ENCODE measurements around the gene NET1.

Gene NET1

GRCh38 chr10:5399332-5399731 lies 13.0 kb upstream of the NET1 start:
- Histone ChIP-seq H3K4me2 (ENCODE audit: insufficient read depth, low read length, poor library complexity, severe bottlenecking) (no peak overlapping the region), H4K8ac (ENCODE audit: low read depth, low read length) (no peak overlapping the region), H3K36me3 (replicated peaks in 1 of 2; ENCODE audit: control insufficient read depth in 2 of 2, insufficient read depth in 2 of 2, low read length in 2 of 2) (no peaks in the 10 kb centered on the region), H4K91ac (ENCODE audit: low read depth, low read length, poor library complexity) (no peak overlapping the region), H3K23ac (ENCODE audit: low read depth, low read length, poor library complexity) (no peak overlapping the region), H2BK15ac (ENCODE audit: low read length) (no peak overlapping the region), H2BK12ac (ENCODE audit: low read length) (no peak overlapping the region), H2AK5ac (ENCODE audit: low read depth, low read length) (no peak overlapping the region), H2AFZ (ENCODE audit: low read length) (no peak overlapping the region), H2BK5ac (ENCODE audit: low read length) (no peak overlapping the region), H3K4me1 (ENCODE audit: control insufficient read depth in 2 of 2, insufficient read depth in 1 of 2, low read depth in 1 of 2, low read length in 2 of 2) (no peaks in the 10 kb centered on the region), H2BK120ac (ENCODE audit: low read depth, low read length) (no peak overlapping the region), H3K4ac (ENCODE audit: low read length) (no peak overlapping the region), H3K18ac (ENCODE audit: low read length) (no peak overlapping the region), H3K79me1 (ENCODE audit: low read depth, low read length) (no peaks in the 10 kb centered on the region), H3K4me3 (ENCODE audit: low read length in 2 of 2) (no peak overlapping the region), H3K9ac (ENCODE audit: low read depth, low read length, poor library complexity) (no peak overlapping the region), H3K9me3 (replicated peaks in 1 of 2; ENCODE audit: control insufficient read depth in 2 of 2, insufficient read depth in 1 of 2, low read depth in 1 of 2, low read length in 2 of 2) (no peaks in the 10 kb centered on the region), H3K27me3 (ENCODE audit: control insufficient read depth in 3 of 3, insufficient read depth in 3 of 3, low read depth in 1 of 3, low read length in 3 of 3) (peaks cover 0 to 27% (median 0%) of the 10 kb centered on the region in 3 experiments), H3K14ac (ENCODE audit: low read length) (no peak overlapping the region), H3K27ac (replicated peaks; ENCODE audit: low read length) (no peak overlapping the region)
- DNase-seq (ENCODE audit: low spot score) = no peak
- no CpG with 5 or more reads among the region's 6 CpGs for WGBS, 2 donors (ENCODE audit: extremely low coverage in 2 of 2, insufficient read length in 2 of 2, insufficient replicate concordance in 1 of 2)

GRCh38 chr10:5400468-5401240 lies 11.7 kb upstream of the NET1 start:
- no peak for DNase-seq (ENCODE audit: low spot score)
- H3K14ac ChIP-seq (ENCODE audit: low read length) = no peak overlapping the region
- no peak overlapping the region for H3K18ac ChIP-seq (ENCODE audit: low read length)
- no peak overlapping the region for H2BK120ac ChIP-seq (ENCODE audit: low read depth, low read length)
- H3K4me3 ChIP-seq (ENCODE audit: low read length in 2 of 2) = no peak overlapping the region
- WGBS, 2 donors (ENCODE audit: extremely low coverage in 2 of 2, insufficient read length in 2 of 2, insufficient replicate concordance in 1 of 2) = no CpG with 5 or more reads among the region's 9 CpGs
- no peak overlapping the region for H3K4ac ChIP-seq (ENCODE audit: low read length)
- no peaks in the 10 kb centered on the region for H3K9me3 ChIP-seq (replicated peaks in 1 of 2; ENCODE audit: control insufficient read depth in 2 of 2, insufficient read depth in 1 of 2, low read depth in 1 of 2, low read length in 2 of 2)
- no peak overlapping the region for H3K4me2 ChIP-seq (ENCODE audit: insufficient read depth, low read length, poor library complexity, severe bottlenecking)
- H3K23ac ChIP-seq (ENCODE audit: low read depth, low read length, poor library complexity) = no peak overlapping the region
- no peak overlapping the region for H2AFZ ChIP-seq (ENCODE audit: low read length)
- no peaks in the 10 kb centered on the region for H3K79me1 ChIP-seq (ENCODE audit: low read depth, low read length)
- H2AK5ac ChIP-seq (ENCODE audit: low read depth, low read length) = no peak overlapping the region
- no peak overlapping the region for H3K9ac ChIP-seq (ENCODE audit: low read depth, low read length, poor library complexity)
- H3K27me3 ChIP-seq (ENCODE audit: control insufficient read depth in 3 of 3, insufficient read depth in 3 of 3, low read depth in 1 of 3, low read length in 3 of 3) = peaks cover 0 to 27% (median 0%) of the 10 kb centered on the region in 3 experiments
- H3K4me1 ChIP-seq (ENCODE audit: control insufficient read depth in 2 of 2, insufficient read depth in 1 of 2, low read depth in 1 of 2, low read length in 2 of 2) = no peaks in the 10 kb centered on the region
- H2BK12ac ChIP-seq (ENCODE audit: low read length) = no peak overlapping the region
- H3K27ac ChIP-seq (replicated peaks; ENCODE audit: low read length) = no peak overlapping the region
- no peak overlapping the region for H4K8ac ChIP-seq (ENCODE audit: low read depth, low read length)
- H2BK5ac ChIP-seq (ENCODE audit: low read length) = no peak overlapping the region
- no peak overlapping the region for H4K91ac ChIP-seq (ENCODE audit: low read depth, low read length, poor library complexity)
- no peak overlapping the region for H2BK15ac ChIP-seq (ENCODE audit: low read length)
- no peaks in the 10 kb centered on the region for H3K36me3 ChIP-seq (replicated peaks in 1 of 2; ENCODE audit: control insufficient read depth in 2 of 2, insufficient read depth in 2 of 2, low read length in 2 of 2)

DNA sequence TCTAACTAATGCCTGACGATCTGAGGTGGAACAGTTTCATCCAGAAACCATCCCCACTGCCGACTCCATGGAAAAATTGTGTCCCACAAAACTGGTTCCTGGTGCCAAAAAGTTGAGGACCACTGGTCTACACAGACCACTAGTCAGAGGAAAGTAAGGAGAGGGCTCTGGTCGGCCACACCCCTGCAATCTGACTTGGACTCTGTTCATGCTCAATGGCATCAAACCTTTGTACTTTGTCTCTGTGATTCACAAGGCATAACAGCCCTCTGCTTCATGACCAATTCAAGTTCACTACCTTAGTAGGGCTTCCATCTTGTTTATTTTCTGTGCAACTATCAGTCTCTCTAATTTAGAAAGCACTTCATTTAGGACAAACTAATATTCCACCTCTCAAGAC lies 9.6 kb upstream of the NET1 start:
- no peak overlapping the region for H4K91ac ChIP-seq (ENCODE audit: low read depth, low read length, poor library complexity)
- no peak overlapping the region for H2AFZ ChIP-seq (ENCODE audit: low read length)
- H3K4me3 ChIP-seq (ENCODE audit: low read length in 2 of 2) = no peak overlapping the region
- no peak overlapping the region for H2AK5ac ChIP-seq (ENCODE audit: low read depth, low read length)
- no peak overlapping the region for H3K4ac ChIP-seq (ENCODE audit: low read length)
- no peak overlapping the region for H2BK15ac ChIP-seq (ENCODE audit: low read length)
- H3K79me1 ChIP-seq (ENCODE audit: low read depth, low read length) = no peaks in the 10 kb centered on the region
- H3K27ac ChIP-seq (replicated peaks; ENCODE audit: low read length) = no peak overlapping the region
- no peak overlapping the region for H2BK5ac ChIP-seq (ENCODE audit: low read length)
- no peak overlapping the region for H4K8ac ChIP-seq (ENCODE audit: low read depth, low read length)
- H3K14ac ChIP-seq (ENCODE audit: low read length) = no peak overlapping the region
- peaks cover 0 to 22% (median 0%) of the 10 kb centered on the region in 3 experiments for H3K27me3 ChIP-seq (ENCODE audit: control insufficient read depth in 3 of 3, insufficient read depth in 3 of 3, low read depth in 1 of 3, low read length in 3 of 3)
- H3K4me1 ChIP-seq (ENCODE audit: control insufficient read depth in 2 of 2, insufficient read depth in 1 of 2, low read depth in 1 of 2, low read length in 2 of 2) = no peaks in the 10 kb centered on the region
- H2BK120ac ChIP-seq (ENCODE audit: low read depth, low read length) = no peak overlapping the region
- H2BK12ac ChIP-seq (ENCODE audit: low read length) = no peak overlapping the region
- H3K4me2 ChIP-seq (ENCODE audit: insufficient read depth, low read length, poor library complexity, severe bottlenecking) = no peak overlapping the region
- no peak overlapping the region for H3K23ac ChIP-seq (ENCODE audit: low read depth, low read length, poor library complexity)
- peaks cover 1 to 3% of the 10 kb centered on the region in 2 donors for H3K9me3 ChIP-seq (replicated peaks in 1 of 2; ENCODE audit: control insufficient read depth in 2 of 2, insufficient read depth in 1 of 2, low read depth in 1 of 2, low read length in 2 of 2)
- WGBS, 2 donors (ENCODE audit: extremely low coverage in 2 of 2, insufficient read length in 2 of 2, insufficient replicate concordance in 1 of 2) = no CpG with 5 or more reads among the region's 3 CpGs
- DNase-seq (ENCODE audit: low spot score) = no peak
- H3K9ac ChIP-seq (ENCODE audit: low read depth, low read length, poor library complexity) = no peak overlapping the region
- no peak overlapping the region for H3K18ac ChIP-seq (ENCODE audit: low read length)
- H3K36me3 ChIP-seq (replicated peaks in 1 of 2; ENCODE audit: control insufficient read depth in 2 of 2, insufficient read depth in 2 of 2, low read length in 2 of 2) = no peaks in the 10 kb centered on the region

DNA sequence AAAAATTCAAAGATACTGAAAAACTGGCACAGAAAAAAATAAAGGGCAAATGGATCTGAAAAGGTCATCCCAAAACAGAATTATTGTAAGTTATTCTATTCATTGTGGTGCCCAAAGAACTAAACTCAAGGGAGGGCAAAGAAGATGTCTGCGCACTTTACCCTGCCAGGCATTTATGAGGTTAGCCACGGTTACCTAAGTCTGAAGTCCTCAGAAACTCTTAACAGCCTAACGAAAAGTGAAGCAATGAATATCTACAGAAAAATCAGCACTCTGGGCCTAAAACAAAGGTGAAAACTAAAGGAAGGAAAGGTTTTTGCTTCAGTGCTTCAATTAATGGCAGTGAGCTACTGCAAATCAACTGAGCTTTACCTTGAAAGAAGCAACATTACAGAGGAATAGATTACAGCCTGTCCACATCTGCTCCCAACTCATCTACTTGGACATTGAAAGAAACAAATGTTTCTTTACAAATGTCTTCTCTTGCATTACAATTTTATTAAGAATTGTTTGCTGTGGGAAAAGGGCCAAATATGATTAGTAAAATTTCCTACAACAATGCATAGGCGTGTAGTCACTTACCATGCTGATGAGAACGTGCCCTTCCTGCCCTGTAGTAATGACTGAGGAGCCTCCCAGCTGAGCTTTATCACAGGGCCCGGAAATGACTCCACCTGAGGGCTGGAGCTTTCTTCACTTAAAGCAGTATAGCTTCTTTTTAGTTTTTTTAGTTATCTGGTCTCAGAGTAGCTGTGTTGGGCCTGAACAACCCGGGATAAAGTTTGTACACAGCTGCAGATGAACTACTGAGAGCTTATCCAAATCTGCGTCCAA lies 7.9 kb upstream of the NET1 start, which contains the start of gene TUBAL3:
TSS of gene TUBAL3 (minus strand) at position 621 of the 834 bp plus-strand sequence. CDS start at position 585, 36 bp downstream.
- DNase-seq (ENCODE audit: low spot score) = no peak
- no peak within 1 kb of the TSS for H3K27ac ChIP-seq (replicated peaks; ENCODE audit: low read length)
- H2BK15ac ChIP-seq (ENCODE audit: low read length) = no peak within 1 kb of the TSS
- no peak within 1 kb of the TSS for H3K18ac ChIP-seq (ENCODE audit: low read length)
- H4K8ac ChIP-seq (ENCODE audit: low read depth, low read length) = no peak within 1 kb of the TSS
- H3K14ac ChIP-seq (ENCODE audit: low read length) = no peak within 1 kb of the TSS
- no peak within 1 kb of the TSS for H3K9ac ChIP-seq (ENCODE audit: low read depth, low read length, poor library complexity)
- H3K4ac ChIP-seq (ENCODE audit: low read length) = no peak within 1 kb of the TSS
- H2BK12ac ChIP-seq (ENCODE audit: low read length) = no peak within 1 kb of the TSS
- no peak within 1 kb of the TSS for H4K91ac ChIP-seq (ENCODE audit: low read depth, low read length, poor library complexity)
- no CpG with 5 or more reads among the region's 8 CpGs for WGBS, 2 donors (ENCODE audit: extremely low coverage in 2 of 2, insufficient read length in 2 of 2, insufficient replicate concordance in 1 of 2)
- H2AK5ac ChIP-seq (ENCODE audit: low read depth, low read length) = no peak within 1 kb of the TSS
- H3K79me1 ChIP-seq (ENCODE audit: low read depth, low read length) = no peaks in the 10 kb centered on the region
- no peak within 1 kb of the TSS for H3K4me2 ChIP-seq (ENCODE audit: insufficient read depth, low read length, poor library complexity, severe bottlenecking)
- H3K27me3 ChIP-seq (ENCODE audit: control insufficient read depth in 3 of 3, insufficient read depth in 3 of 3, low read depth in 1 of 3, low read length in 3 of 3) = peaks cover 0 to 21% (median 0%) of the 10 kb centered on the region in 3 experiments
- H3K4me3 ChIP-seq (ENCODE audit: low read length in 2 of 2) = no peak within 1 kb of the TSS
- no peaks in the 10 kb centered on the region for H3K36me3 ChIP-seq (replicated peaks in 1 of 2; ENCODE audit: control insufficient read depth in 2 of 2, insufficient read depth in 2 of 2, low read length in 2 of 2)
- H2AFZ ChIP-seq (ENCODE audit: low read length) = no peak within 1 kb of the TSS
- H3K9me3 ChIP-seq (replicated peaks in 1 of 2; ENCODE audit: control insufficient read depth in 2 of 2, insufficient read depth in 1 of 2, low read depth in 1 of 2, low read length in 2 of 2) = peaks cover 1 to 3% of the 10 kb centered on the region in 2 donors
- no peak within 1 kb of the TSS for H3K23ac ChIP-seq (ENCODE audit: low read depth, low read length, poor library complexity)
- H2BK5ac ChIP-seq (ENCODE audit: low read length) = no peak within 1 kb of the TSS
- no peak within 1 kb of the TSS for H2BK120ac ChIP-seq (ENCODE audit: low read depth, low read length)
- H3K4me1 ChIP-seq (ENCODE audit: control insufficient read depth in 2 of 2, insufficient read depth in 1 of 2, low read depth in 1 of 2, low read length in 2 of 2) = no peaks in the 10 kb centered on the region

Measured in neuronal stem cell (in vitro differentiated cells).